RWPE1 (cell line): ENCODE measurements around the gene KCNE2.
"Not testable (repeated sequence)": the region's sequence is repeated elsewhere in the genome, so short reads cannot be mapped to it uniquely, and the experiment has no call there.

Experiments used
- CTCF ChIA-PET: fragments of 350-600 bp; sonication (Branson Sonifier 250); formaldehyde crosslinking; extraction: SDS; loops from one replicate; lab custom pipeline; 2021; lab: Yijun Ruan, JAX
- POLR2A ChIA-PET: fragments of 400-600 bp; formaldehyde crosslinking; extraction: SDS; loops from one replicate; lab custom pipeline; 2020; ENCODE audit warnings: antibody characterized with exemption; ENCODE audit not compliant: low non-redundant PET; lab: Yijun Ruan, JAX
- DNase-seq: peaks from one replicate; pipeline ENCODE4 v3.0.0; 2012; ENCODE audit warnings: low spot score
- H3K27ac ChIP-seq: fragments of 450-650 bp; 2 replicates; pipeline ENCODE4 v1.5.1; 2017

The KCNE2 gene

GRCh38 chr21:34404742-34405141, 40.9 kb downstream of the KCNE2 start:
- DNase-seq, CTCF ChIA-PET, H3K27ac ChIP-seq, POLR2A ChIA-PET: not testable (repeated sequence)

- CTCF ChIA-PET, POLR2A ChIA-PET, H3K27ac ChIP-seq, DNase-seq: not testable (repeated sequence)
These were observed 41.9 kb downstream of the KCNE2 start for GRCh38 chr21:34405686-34406085.

GRCh38 chr21:34406102-34406501, 42.3 kb downstream of the KCNE2 start:
- H3K27ac ChIP-seq, DNase-seq, POLR2A ChIA-PET, CTCF ChIA-PET: not testable (repeated sequence)

GRCh38 chr21:34406676-34407075, 42.9 kb downstream of the KCNE2 start:
- CTCF ChIA-PET, H3K27ac ChIP-seq, POLR2A ChIA-PET, DNase-seq: not testable (repeated sequence)

- CTCF ChIA-PET, POLR2A ChIA-PET, DNase-seq, H3K27ac ChIP-seq: not testable (repeated sequence)
These were observed 43.5 kb downstream of the KCNE2 start for GRCh38 chr21:34407294-34407693.

GRCh38 chr21:34417448-34418077, 53.8 kb downstream of the KCNE2 start:
- CTCF ChIA-PET, POLR2A ChIA-PET, DNase-seq, H3K27ac ChIP-seq: not testable (repeated sequence)
